NCI-H2081 treated with DMSO at 0.1 percent for 48 hours (cell line): ENCODE data around the gene LPA.
"Not testable (repeated sequence)": the region's sequence is repeated elsewhere in the genome, so short reads cannot be mapped to it uniquely, and the experiment has no call there.

ENCODE experiments used
- DNase-seq: peaks from one replicate; lab custom pipeline; 2025; lab: John Stamatoyannopoulos, UW

LPA gene

GRCh38 chr6:160664198-160664597, at the start of gene LPA:
Gene LPA, minus strand, starts transcription at chr6:160664275. Its CDS starts 61 bp downstream, at chr6:160664214.
- not testable (repeated sequence) for DNase-seq

- not testable (repeated sequence) for DNase-seq
Observed at GRCh38 chr6:160708993-160709392, 44.9 kb upstream of the LPA start.

- DNase-seq = not testable (repeated sequence)
Observed at GRCh38 chr6:160704688-160705087, 40.6 kb upstream of the LPA start.

- not testable (repeated sequence) for DNase-seq
Observed at GRCh38 chr6:160701918-160702680, 38.0 kb upstream of the LPA start, which contains the start of gene PLG. Gene PLG, plus strand, starts transcription at chr6:160702244. Its CDS starts 61 bp downstream, at chr6:160702305.

GRCh38 chr6:160697826-160698225, 33.8 kb upstream of the LPA start:
- no peak for DNase-seq

GRCh38 chr6:160696884-160697283, 32.8 kb upstream of the LPA start:
- DNase-seq = not testable (repeated sequence)

GRCh38 chr6:160695622-160696021, 31.5 kb upstream of the LPA start:
- DNase-seq = not testable (repeated sequence)

GRCh38 chr6:160695025-160695424, 30.9 kb upstream of the LPA start:
- DNase-seq = not testable (repeated sequence)

GRCh38 chr6:160692369-160692959, 28.4 kb upstream of the LPA start:
- no peak for DNase-seq

GRCh38 chr6:160691617-160692016, 27.5 kb upstream of the LPA start:
- no peak for DNase-seq

- DNase-seq = no peak
Observed at GRCh38 chr6:160690458-160690857, 26.4 kb upstream of the LPA start.

GRCh38 chr6:160685762-160686450, 21.8 kb upstream of the LPA start:
- no peak for DNase-seq

GRCh38 chr6:160685101-160685761, 21.2 kb upstream of the LPA start:
- not testable (repeated sequence) for DNase-seq

- no peak for DNase-seq
Observed at GRCh38 chr6:160679402-160679769, 15.3 kb upstream of the LPA start.

GRCh38 chr6:160678744-160679401, 14.8 kb upstream of the LPA start:
- no peak for DNase-seq

- no peak for DNase-seq
Observed at GRCh38 chr6:160678230-160678629, 14.2 kb upstream of the LPA start.

GRCh38 chr6:160676418-160676817, 12.3 kb upstream of the LPA start:
- DNase-seq = not testable (repeated sequence)

- DNase-seq = no peak
Observed at GRCh38 chr6:160668589-160668988, 4.5 kb upstream of the LPA start.

- no peak for DNase-seq
Observed at GRCh38 chr6:160667639-160668481, 3.8 kb upstream of the LPA start.

GRCh38 chr6:160662842-160663241, 1.2 kb downstream of the LPA start:
- no peak for DNase-seq

- no peak for DNase-seq
Observed at GRCh38 chr6:160662429-160662828, 1.6 kb downstream of the LPA start.
